Esophagus muscularis mucosa (tissue), 4 donors: ENCODE data around the gene KBTBD4. TPM values are rescaled to one million over a fixed set of nuclear protein-coding genes. Genes with fewer than 3 reads are reported as not detected.

Experiments used
- DNase-seq: peaks from one replicate; pipeline ENCODE4 v3.0.0-alpha.2; 2017; ENCODE audit errors: extremely low spot score
- H3K27ac ChIP-seq, 4 donors: fragments of 200-600 bp; sonication (generic); replicated peaks in 1 of 4; 1 replicate in 3 of 4; 2 replicates in 1 of 4; pipeline ENCODE4 v1.5.1; 2016 to 2019; ENCODE audit warnings: mild to moderate bottlenecking in 1 of 4
- H3K27me3 ChIP-seq, 4 donors: fragments of 200-600 bp; sonication (generic); one replicate each; pipeline versions ENCODE4 v1.5.1 to v1.6.0; 2016 to 2019
- H3K36me3 ChIP-seq, 4 donors: fragments of 200-600 bp; sonication (generic); one replicate each; pipeline ENCODE4 v1.5.1; 2016 to 2019
- H3K4me1 ChIP-seq, 4 donors: fragments of 200-600 bp; sonication (generic); one replicate each; pipeline ENCODE4 v1.5.1; 2016 to 2019
- H3K4me3 ChIP-seq, 4 donors: fragments of 200-600 bp; sonication (generic); 1 replicate in 2 of 4; 2 replicates in 2 of 4; pipeline ENCODE4 v1.5.1; 2016 to 2019; ENCODE audit warnings: mild to moderate bottlenecking in 4 of 4, moderate library complexity in 1 of 4
- H3K9me3 ChIP-seq, 4 donors: fragments of 200-600 bp; sonication (generic); 1 replicate in 3 of 4; 2 replicates in 1 of 4; pipeline ENCODE4 v1.5.1; 2016 to 2019
- CTCF ChIP-seq, 3 experiments: fragments of 200-600 bp in 2 of 3; fragments of 450-650 bp in 1 of 3; sonication (generic) in 2 of 3; IDR thresholded peaks; one replicate each; pipeline ENCODE4 v1.5.1; 2017 to 2019; ENCODE audit warnings: antibody characterized with exemption in 3 of 3, mild to moderate bottlenecking in 2 of 3, moderate library complexity in 1 of 3
- EP300 ChIP-seq: sonication (generic); formaldehyde crosslinking; IDR thresholded peaks from one replicate; pipeline ENCODE4 v1.6.1; 2017; ENCODE audit warnings: antibody characterized with exemption
- POLR2A ChIP-seq: fragments of 450-650 bp; IDR thresholded peaks from one replicate; pipeline ENCODE4 v1.6.1; 2017; ENCODE audit warnings: antibody characterized with exemption, moderate library complexity, mild to moderate bottlenecking, low read depth
- POLR2AphosphoS5 ChIP-seq, 2 donors: sonication (generic); formaldehyde crosslinking; IDR thresholded peaks; one replicate each; pipeline ENCODE4 v1.6.1; 2017; ENCODE audit warnings: antibody characterized with exemption in 2 of 2
- WGBS: methylation state at CpG from one replicate; pipeline ENCODE4 v1.1.5; 2018; 5-methylcytosine and 5-hydroxymethylcytosine counted together
- intact Hi-C: fragments of 100-400 bp; cut with DNase I; formaldehyde crosslinking; loops from one replicate; pipeline ENCODE4 v1.15.1; 2023
- total RNA-seq, 4 donors: library from RNA; depleted of rRNA; stranded (reverse); fragments of >200 nt; gene quantifications; one replicate each; pipeline versions ENCODE4 v1.1.0 to v1.2.1, GENCODE V29; 2016

Gene KBTBD4
- total RNA-seq, 4 donors from 2014 or later: 18.7 to 31.2 (median 24.8) TPM

DNA sequence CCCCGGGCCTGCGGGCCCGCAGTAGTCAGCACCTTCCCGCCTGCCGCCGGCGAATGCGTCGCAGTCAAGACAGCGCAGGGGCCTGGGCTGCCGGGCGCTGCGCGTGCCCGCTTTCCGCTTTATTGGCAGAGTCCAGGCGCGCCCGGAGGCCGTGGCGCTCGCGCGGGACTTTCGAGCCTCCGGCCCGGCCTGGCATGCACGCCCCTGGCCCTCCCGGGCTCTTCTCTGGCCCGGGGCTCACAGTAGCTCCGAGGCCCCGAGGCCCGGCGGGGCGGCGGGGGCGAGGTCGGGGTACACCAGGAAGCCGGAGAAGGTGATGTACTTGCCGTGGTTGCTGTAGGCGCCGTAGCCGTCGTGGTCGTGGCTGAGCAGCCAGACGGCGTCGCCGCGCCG is 10.8 kb upstream of the KBTBD4 start:
- WGBS: 40% methylated on average over 42 of the region's 51 CpGs
- intact Hi-C loops: no loop called here
- H3K27ac ChIP-seq: peak overlapping the region in 3 of 4 donors; percentile 35 to 44 (median 36)
- H3K36me3 ChIP-seq: peaks cover 6 to 16% (median 10%) of the 10 kb centered on the region in 4 donors
- TF ChIP-seq POLR2AphosphoS5 (IDR thresholded peaks at IDR 0.05) (no peak), EP300 (no peak), CTCF (IDR thresholded peaks at IDR 0.05) (no peak), POLR2A (no peak)
- no peak for DNase-seq
- H3K4me3 ChIP-seq: peak overlapping the region; percentile 41 to 60 (median 50)
- peaks cover 10 to 41% (median 35%) of the 10 kb centered on the region in 4 donors for H3K4me1 ChIP-seq
- H3K9me3 ChIP-seq: no peaks in the 10 kb centered on the region
- H3K27me3 ChIP-seq: peaks cover 0 to 57% (median 33%) of the 10 kb centered on the region in 4 donors

DNA sequence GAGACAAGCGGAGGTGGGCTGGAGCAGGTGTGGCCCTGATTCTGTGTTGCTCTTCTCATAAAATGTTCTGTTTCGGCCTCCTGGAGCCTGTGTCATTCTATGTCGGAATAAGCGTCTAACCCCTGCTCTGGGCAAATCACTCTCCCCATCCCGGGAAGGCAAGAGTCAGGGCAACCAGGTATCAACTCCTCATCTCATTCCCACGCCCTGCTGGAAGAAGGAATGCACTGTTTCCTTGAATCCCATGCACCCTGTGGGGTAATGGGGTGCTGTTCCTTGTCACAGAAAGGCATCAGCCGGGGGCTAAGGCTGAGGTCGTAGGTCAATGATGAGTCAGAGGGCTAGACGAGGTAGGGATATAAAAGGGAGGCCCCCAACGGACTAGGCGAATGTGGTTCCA is 10.3 kb upstream of the KBTBD4 start:
- intact Hi-C loops: no loop called here
- 80% methylated on average over 11 of the region's 11 CpGs for WGBS

GRCh38 chr11:47587723-47588326 is 9.1 kb upstream of the KBTBD4 start:
- WGBS: no CpG with 5 or more reads among the region's 14 CpGs
- peaks cover 0 to 40% (median 16%) of the 10 kb centered on the region in 4 donors for H3K27me3 ChIP-seq
- TF ChIP-seq POLR2A (no peak), POLR2AphosphoS5 (IDR thresholded peaks at IDR 0.05) (no peak), CTCF (IDR thresholded peaks at IDR 0.05) (no peak), EP300 (no peak)
- H3K4me3 ChIP-seq: no peak overlapping the region
- H3K36me3 ChIP-seq: peaks cover 23 to 34% (median 27%) of the 10 kb centered on the region in 4 donors
- H3K4me1 ChIP-seq: peaks cover 0 to 28% (median 22%) of the 10 kb centered on the region in 4 donors
- peak overlapping the region in 1 of 4 donors; percentile 18 for H3K27ac ChIP-seq
- intact Hi-C loops: no loop called here
- DNase-seq: no peak
- no peaks in the 10 kb centered on the region for H3K9me3 ChIP-seq

More for the DNA sequence above, 10.3 kb upstream of the KBTBD4 start:
- Histone ChIP-seq H3K27me3 (peaks cover 0 to 53% (median 28%) of the 10 kb centered on the region in 4 donors), H3K4me3 (peak overlapping the region; percentile 41 to 60 (median 50)), H3K4me1 (peaks cover 6 to 37% (median 31%) of the 10 kb centered on the region in 4 donors), H3K27ac (peak overlapping the region in 3 of 4 donors; percentile 35 to 44 (median 36)), H3K9me3 (no peaks in the 10 kb centered on the region), H3K36me3 (peaks cover 10 to 21% (median 14%) of the 10 kb centered on the region in 4 donors)
- no peak for TF ChIP-seq CTCF (IDR thresholded peaks at IDR 0.05)
- no peak for TF ChIP-seq POLR2A
- no peak for TF ChIP-seq EP300
- no peak for TF ChIP-seq POLR2AphosphoS5 (IDR thresholded peaks at IDR 0.05)
- no peak for DNase-seq

GRCh38 chr11:47587039-47587716 is 8.4 kb upstream of the KBTBD4 start:
- H3K36me3 ChIP-seq: peaks cover 30 to 40% (median 34%) of the 10 kb centered on the region in 4 donors
- peaks cover 0 to 33% (median 13%) of the 10 kb centered on the region in 4 donors for H3K27me3 ChIP-seq
- TF ChIP-seq CTCF (IDR thresholded peaks at IDR 0.05) (no peak), POLR2A (no peak), EP300 (no peak), POLR2AphosphoS5 (IDR thresholded peaks at IDR 0.05) (no peak)
- no peak for DNase-seq
- 66% methylated on average over 6 of the region's 6 CpGs for WGBS
- H3K27ac ChIP-seq: peak overlapping the region in 1 of 4 donors; percentile 18
- intact Hi-C loops: no loop called here
- no peak overlapping the region for H3K4me3 ChIP-seq
- H3K9me3 ChIP-seq: no peaks in the 10 kb centered on the region
- peaks cover 0 to 28% (median 22%) of the 10 kb centered on the region in 4 donors for H3K4me1 ChIP-seq
